Heart left ventricle (tissue), 13 donors: ENCODE results near the gene CNP.

Experiments
- CTCF ChIP-seq, 12 donors: fragments of 200-600 bp; sonication (generic) in 4 of 12; IDR thresholded peaks; one replicate each; pipeline versions ENCODE4 v1.5.0 to v1.8.0; 2018 to 2022; ENCODE audit warnings: antibody characterized with exemption in 12 of 12, mild to moderate bottlenecking in 5 of 12
- POLR2A ChIP-seq, 2 donors: fragments of 450-650 bp; IDR thresholded peaks; one replicate each; pipeline ENCODE4 v1.6.1; 2017; ENCODE audit warnings: antibody characterized with exemption in 2 of 2, mild to moderate bottlenecking in 2 of 2, moderate library complexity in 2 of 2
- donor health status: ischemic (EF 13 %, LVEDD 7.1; RV severe dilation, severe dysfunction).
- donor health status: DM: no; HTN: yes; CAD: no.
- donor health status: DM: no; HTN: no; CAD: no.
- donor health status: ischemic (EF 25% LVEDD 6.9; RV normal size, moderate dysfunction).
- donor health status: ischemic (EF 25% LVEDD 5.7; RV mildly dilated, moderate dysfunction).
- donor health status: ischemic (EF 35%, LVEDD 5.7; RV mildly dilated, moderate dysfunction).
- donor health status: nonischemic (EF 11% LVEDD 7.7; RV severe dilation, severe dysfunction).
- donor health status: DM: yes; HTN: yes; CAD: no.
- donor health status: PGD.
- donor health status: ischemic (EF 29% LVEDD 5.4; RV normal size, mild dysfunction).
- donor health status: nonischemic (EF 23%, LVEDD 6.1; RV moderate dilation, normal function).

GRCh38 chr17:41944943-41945342, 21.7 kb upstream of the CNP start:
- TF ChIP-seq CTCF (IDR thresholded peaks at IDR 0.05) = no peak
- no peak for TF ChIP-seq POLR2A (IDR thresholded peaks at IDR 0.05)
